Epithelial cell of prostate (primary cell): ENCODE data around the gene ST7.
A peak's percentile ranks its signal among the peaks of the same experiment; 100 is the strongest.
"Not testable (repeated sequence)": the region's sequence is repeated elsewhere in the genome, so short reads cannot be mapped to it uniquely, and the experiment has no call there.

Experiments
- DNase-seq: peaks from one replicate; pipeline ENCODE4 v3.0.0-alpha.2; 2011; ENCODE audit warnings: low read depth, low spot score
- H3K27ac ChIP-seq: fragments of 450-650 bp; 2 replicates; pipeline ENCODE4 v1.5.1; 2017; ENCODE audit warnings: mild to moderate bottlenecking

Gene ST7

DNA sequence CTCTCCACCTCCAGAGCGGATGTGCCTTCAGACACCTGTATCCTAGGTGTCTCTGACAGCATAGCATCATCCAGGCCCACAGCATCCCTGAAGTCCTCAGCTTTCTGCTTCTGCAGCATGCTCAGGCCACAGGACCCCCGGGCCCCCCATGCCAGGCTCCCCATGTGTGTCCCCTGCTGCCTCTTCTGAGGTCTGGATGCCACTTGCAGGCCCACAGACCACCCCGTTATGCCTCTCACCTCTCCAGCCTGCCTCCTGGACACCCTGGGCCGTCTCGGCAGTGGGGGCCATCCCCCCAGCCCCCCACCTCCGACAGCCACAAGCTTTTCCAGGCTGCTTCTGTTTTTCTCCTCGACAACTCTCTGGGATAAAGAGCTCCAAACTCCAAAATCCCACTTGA, 285.2 kb downstream of the ST7 start:
- DNase-seq, result no peak

DNA sequence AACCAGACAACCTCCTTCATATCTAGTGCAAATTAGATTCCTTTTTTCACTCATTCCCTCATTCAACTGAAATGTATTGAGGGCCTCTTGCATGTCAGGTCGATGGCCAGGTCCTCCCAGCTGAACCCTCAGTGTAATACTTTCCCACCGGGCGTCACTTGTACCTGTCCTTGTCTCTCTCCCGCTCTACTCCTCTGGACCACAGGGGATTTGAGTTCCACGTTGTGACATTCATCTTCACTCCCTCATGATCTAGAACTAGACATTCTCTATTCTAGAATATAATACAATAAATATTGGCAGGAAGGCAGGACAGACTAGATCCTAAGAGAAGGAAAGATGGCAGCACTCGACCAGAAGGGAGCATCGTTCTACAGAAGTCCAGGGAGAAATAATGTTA, 285.6 kb downstream of the ST7 start:
- no peak overlapping the region for H3K27ac ChIP-seq
- no peak for DNase-seq

More for the DNA sequence above, 285.2 kb downstream of the ST7 start:
- no peak overlapping the region for H3K27ac ChIP-seq

DNA sequence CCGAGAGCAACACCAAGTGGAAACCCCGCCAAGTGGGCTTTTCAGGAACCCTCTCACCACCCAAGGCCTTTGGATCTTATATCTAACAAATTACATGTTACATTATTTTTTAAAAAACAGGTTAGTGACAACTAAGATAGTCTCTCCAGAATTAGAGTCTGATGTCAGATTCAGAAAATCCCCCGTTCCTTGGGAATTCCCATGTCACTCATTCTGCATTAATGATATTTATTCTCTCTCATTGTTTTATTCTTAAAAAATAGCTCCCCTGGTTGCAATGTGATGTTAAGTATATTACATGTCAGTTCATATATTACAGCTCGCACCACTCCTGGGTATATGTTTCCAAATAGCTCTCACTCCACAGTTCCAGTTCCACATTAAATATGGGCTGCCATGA, 287.8 kb downstream of the ST7 start:
- DNase-seq, result no peak
- no peak overlapping the region for H3K27ac ChIP-seq

DNA sequence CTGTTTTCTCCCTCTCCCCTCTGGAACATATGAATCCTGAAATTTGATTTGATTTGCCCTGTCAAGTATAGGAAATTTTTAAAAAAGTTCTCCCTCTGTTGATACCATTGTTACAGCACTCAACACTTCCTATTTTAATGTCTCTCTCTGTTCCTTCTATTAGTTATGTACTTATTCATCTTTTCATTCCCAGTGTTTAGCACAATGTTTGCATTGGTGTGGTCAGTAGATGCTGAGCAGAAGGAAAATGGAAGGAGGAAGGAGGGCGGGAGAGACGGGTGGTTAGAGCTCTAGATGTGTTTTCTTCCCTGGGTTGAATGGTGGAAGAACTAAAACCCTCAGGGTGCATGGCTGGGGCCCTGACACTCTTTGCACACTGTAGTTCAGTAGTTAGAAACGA, 290.1 kb downstream of the ST7 start:
- no peak overlapping the region for H3K27ac ChIP-seq
- DNase-seq, result no peak

DNA sequence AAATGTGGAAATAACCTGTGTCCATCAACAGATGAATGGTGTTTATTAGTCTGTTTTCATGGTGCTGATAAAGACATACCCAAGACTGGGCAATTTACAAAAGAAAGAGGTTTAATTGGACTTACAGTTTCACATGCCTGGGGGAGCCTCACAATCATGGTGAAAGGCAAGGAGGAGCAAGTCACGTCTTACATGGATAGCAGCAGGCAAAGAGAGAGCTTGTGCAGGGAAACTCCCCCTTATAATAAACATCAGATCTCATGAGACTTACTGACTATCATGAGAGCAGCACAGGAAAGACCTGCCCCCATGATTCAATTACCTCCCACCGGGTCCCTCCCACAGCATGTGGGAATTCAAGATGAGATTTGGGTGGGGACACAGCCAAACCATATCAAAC, 292.4 kb downstream of the ST7 start:
- not testable (repeated sequence) for H3K27ac ChIP-seq, DNase-seq

DNA sequence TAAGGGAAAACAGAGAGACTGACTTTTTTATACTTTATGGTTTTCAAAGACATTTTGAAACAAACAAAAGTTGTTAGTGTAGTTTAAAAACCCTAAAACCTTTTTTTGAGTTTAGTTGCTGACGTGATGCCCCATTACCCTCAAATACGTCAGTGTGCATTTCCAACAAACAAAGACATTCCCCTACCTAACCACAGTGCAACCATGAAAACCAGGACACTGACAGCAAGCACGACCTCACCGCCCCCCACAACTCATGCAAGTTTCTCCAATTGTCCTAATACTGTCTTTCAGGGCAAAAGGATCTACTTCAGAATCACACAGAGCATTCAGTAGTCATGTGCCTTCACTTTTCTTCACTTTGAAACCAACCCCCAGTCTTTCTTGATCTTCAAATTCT, 294.5 kb downstream of the ST7 start:
- no peak overlapping the region for H3K27ac ChIP-seq
- no peak for DNase-seq

DNA sequence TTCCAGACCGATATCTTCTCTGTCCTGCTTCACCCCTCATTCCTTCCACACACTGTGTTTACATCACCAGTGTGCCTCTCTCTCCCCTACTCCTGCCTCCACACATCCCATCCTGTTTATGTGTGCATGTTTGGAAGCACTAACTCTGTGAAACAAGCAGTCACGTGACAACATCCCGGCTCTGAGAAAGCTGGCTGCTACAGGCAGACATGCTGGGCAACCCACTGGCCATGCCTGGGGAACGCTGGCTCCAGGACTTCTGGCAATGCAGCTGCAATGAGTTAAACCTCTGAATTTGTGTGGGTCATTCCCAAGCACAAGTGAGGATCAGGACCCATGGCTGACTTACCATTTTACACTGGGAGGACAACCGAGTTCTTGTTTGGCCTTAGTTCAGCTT, 295.5 kb downstream of the ST7 start:
- DNase-seq, result no peak
- no peak overlapping the region for H3K27ac ChIP-seq

DNA sequence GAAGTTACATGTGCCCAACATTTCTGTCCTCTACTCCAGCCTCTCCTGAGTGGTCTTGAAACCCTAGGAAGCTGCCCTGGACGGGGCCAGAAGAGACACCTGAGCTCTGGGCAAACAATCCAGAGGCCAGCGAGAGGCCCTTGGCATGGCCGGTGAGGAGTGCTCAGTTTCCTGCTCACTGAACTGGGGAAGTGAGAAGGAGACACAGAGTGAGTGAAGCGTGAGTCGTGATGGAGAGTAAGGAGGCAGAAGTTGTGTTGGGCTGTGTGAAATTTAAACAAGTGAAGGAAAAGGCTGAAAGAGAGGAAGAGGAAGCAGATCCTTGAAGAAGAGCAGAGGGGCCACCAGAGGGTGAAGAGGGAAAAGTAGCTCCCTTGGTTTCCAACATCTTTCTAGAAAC, 296.4 kb downstream of the ST7 start:
- no peak overlapping the region for H3K27ac ChIP-seq
- no peak for DNase-seq

DNA sequence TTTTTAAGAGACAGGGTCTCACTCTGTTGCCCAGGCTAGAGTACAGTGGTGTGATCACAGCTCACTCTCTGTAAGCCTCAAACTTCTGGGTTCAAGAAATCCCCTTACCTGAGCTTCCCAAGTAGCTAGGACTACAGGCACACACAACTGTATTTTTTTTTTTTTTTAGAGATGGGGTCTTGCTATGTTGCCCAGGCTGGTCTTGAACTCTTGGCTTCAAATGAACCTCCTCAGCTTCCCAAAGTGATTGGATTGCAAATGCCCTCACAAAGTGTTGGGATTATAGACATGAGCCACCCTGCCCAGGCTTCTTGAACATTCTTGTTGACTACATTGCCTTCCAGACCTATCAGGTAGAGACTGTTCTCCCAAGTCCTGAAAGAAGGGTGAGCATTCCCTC, 296.9 kb downstream of the ST7 start:
- no peak for DNase-seq
- H3K27ac ChIP-seq, result no peak overlapping the region

DNA sequence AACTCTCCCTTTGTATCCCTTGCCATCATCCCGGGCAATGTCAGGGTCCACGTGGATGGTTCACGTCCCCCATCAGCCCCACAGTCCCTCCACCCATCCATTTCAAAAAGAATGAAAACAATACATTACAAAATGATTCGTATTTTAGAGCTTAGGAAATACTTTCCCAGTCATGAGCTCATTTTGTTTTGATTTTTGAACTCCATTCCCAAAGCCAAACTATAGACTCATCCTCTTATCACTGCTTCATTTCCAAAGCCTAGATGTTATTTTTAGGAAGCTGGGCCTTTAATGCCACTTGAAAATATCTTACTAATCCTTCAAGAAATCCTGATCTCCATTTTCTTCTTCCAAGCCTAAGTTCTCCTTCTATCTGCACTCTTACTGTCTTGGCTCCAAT, 297.5 kb downstream of the ST7 start:
- DNase-seq, result no peak
- H3K27ac ChIP-seq, result no peak overlapping the region

DNA sequence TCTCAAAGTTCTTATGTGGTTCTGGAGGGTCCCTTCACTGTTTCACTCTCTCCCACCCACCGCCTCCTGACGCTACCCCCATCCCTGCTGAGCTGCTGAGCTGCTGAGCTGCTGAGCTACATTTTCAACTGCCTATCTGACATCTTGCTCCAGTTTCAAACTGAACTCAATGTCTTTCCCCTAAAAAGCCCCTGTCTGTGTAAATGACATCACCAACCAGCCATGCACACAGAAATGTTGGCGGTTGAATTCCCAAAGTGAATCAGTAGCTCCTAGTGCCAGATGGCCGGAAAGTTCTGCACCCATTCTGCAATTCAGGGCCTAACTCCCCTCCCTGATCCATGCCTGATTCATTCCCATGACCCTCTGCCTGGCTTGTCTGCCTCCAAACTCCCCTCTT, 298.4 kb downstream of the ST7 start:
- no peak for DNase-seq
- H3K27ac ChIP-seq, result no peak overlapping the region

DNA sequence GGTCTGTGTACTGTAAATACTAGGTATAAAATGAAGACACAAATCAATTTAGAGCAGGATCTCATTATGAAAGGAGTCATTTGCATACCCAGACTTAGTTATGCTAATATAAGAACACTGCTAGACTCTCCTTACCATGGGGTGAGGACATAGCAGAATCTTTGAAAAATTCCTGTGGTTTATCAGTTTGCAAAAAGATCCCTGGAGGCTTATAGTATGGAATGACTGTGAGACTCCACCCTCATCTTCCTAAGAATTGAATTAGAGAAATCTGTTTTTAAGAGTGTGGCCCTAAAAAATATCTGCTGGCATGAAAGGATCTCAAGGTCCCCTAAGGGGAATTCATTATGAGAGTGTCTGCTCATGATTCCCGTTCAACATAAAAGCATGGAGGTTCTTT, 306.3 kb downstream of the ST7 start:
- no peak for DNase-seq
- no peak overlapping the region for H3K27ac ChIP-seq

DNA sequence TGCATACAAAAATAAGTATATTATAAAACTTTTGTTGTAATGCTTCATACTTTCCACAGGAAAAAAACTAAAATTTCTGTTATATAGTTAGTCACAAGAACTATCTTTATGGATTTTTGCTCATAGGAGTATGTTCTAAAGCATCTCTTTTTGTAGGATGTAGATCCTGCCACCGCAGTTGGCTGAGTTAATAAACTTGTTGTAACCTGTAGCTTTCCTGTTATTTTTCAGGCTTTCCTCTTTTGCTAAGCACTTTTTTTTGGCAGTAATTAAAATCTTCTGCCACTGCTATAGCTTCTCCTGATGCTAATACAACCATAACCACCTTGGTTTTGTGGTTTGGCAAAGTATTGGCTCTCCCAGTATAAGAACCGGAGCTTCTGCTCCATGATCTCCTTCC, 309.2 kb downstream of the ST7 start:
- no peak for DNase-seq
- H3K27ac ChIP-seq, result no peak overlapping the region

DNA sequence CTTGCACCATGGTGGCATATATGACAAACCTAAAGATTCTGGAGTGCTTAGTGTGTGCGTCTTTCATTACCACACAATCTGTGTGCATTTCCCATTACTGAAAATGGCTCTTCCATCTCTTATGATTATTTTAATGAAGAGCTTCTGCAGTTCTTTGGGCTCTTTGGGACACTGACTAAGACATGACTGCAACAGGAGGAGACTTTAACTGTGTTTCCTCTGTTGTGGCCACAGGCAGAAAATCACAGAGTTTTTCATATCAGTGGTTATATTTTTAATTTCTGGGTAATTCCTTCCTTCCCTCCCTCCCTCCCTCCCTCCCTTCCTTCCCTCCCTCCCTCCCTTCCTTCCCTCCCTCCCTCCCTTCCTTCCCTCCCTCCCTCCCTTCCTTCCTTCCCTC, 311.4 kb downstream of the ST7 start:
- no peak overlapping the region for H3K27ac ChIP-seq
- no peak for DNase-seq

DNA sequence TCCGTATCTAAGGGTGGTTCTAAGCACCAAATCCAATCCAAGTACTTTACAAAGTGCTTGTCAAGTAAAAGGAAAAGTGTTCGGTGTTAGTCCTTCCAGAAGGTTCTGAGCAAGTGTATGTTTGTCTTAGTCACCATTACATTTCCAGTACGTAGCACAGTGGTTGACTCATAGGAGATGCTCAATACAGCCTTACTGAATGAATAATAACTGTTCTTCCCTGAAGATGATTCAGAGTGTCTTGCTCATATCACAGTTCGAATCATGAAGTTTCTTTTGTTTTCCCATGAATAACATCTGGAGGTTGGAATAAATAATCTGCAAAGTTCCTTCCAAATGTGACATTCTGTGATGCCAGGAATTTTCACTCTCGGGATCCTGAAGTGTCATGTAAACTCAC, 316.1 kb downstream of the ST7 start:
- peak; percentile 95 for DNase-seq
- H3K27ac ChIP-seq, result peak overlapping the region; percentile 87

DNA sequence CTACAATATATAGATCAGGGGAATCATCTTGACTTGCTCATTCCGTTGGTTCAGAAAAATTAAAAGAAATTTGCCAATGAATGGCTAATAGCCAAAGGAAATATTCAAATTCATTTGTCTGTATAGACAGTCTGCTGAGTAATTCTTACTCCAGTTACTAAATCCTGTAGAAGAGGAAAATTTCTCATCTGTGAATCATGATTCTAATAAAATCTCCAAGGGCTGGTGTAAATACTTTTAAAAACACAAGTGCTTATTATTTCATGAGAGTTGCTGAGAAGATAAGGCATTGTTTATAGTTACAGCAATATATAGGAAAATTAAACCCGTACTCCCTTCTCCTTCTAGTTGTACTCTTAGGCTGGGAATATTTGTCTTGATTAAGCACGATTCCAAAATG, 316.6 kb downstream of the ST7 start:
- H3K27ac ChIP-seq, result peak overlapping the region; percentile 87
- peak; percentile 37 for DNase-seq

DNA sequence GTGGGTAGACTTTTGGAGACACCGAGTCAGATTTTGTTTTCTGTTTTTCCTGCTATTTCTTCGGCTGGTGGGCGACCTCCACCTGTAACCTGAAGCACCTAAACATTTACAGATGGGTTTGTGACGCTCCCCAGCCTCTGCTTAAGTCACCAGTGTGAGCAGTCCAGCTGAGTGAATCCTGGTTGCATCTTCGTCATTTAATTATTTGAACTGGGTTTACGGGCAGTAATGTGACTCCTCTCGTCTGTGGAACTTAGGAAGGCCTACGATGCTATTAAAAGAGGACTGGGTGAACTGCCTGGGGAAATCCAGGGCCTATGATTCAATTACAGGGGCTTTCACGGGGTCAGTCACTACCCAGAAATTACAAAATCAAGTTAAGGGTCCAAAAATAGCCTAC, 317.1 kb downstream of the ST7 start:
- H3K27ac ChIP-seq, result peak overlapping the region; percentile 87

DNA sequence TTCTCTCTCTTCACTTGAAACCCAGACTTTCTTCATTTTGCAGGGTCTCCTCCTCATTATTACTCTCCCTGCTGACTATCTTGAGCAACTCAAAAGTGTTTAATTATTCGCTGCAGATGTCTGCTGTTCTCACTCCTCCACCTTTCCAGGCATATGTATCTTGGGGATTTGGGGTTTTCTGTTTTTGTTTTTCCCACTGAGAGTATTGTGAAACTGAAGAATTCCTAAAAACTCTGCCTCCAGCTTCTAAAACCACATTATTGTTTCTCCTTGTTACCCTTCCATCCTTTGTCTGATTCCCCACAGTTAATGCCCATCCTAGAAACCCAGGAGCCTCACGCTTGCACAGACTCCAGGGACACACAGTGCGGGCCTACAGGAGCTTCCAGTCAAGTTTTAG, 318.3 kb downstream of the ST7 start:
- H3K27ac ChIP-seq, result no peak overlapping the region
- no peak for DNase-seq

More for the DNA sequence above, 317.1 kb downstream of the ST7 start:
- DNase-seq, result no peak

DNA sequence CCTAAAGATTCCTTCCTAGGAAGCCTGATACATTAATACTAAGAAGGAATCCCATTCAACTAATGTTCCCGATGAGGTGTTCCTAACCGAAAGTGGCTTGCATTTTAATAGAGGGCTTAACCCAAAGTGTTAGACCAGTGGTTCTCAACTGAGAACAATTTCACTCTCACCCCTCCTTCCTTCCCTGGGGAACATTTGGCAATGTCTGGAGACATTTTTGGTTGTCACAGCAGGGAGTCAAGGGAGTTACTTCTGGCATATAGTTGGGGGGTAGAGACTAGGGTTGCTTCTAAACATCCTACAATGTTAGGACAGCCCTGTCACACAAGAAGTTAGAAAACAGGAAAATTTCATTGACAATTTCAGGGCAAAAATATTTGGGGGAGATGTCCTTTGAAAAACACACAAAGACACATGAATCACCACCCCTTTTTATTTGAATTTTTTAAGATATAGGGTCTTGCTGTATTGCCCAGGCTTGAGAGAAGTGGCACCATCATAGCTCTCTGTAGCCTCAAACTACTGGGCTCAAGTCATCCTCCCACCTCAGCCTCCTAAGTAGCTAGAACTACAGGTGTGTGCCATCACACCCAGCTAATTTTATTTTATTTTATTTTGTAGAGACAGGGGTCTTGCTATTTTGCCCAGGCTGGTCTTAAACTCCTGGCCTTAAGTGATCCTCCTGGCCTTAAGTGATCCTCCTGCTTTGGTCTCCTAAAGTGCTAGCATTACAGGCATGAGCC, 318.9 kb downstream of the ST7 start:
- H3K27ac ChIP-seq, result no peak overlapping the region

DNA sequence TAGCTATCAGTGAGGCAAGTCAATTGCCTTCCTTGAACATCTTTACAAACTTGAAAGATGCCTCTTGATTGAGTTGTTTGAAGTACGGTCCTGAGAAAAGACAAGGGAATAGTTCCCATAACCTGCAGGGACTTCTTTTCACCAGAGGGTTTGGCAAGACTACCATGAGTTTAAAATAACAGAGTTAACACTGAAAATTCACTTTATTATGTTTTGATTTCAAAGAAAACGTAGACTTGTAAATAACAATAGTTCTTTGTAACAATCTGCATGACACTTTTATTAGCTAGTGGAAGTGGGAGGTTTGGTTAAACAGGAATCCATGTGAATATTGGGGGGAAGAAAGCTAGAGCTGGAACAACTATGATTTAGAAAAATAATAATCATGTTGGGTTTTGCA, 320.0 kb downstream of the ST7 start:
- no peak for DNase-seq
- no peak overlapping the region for H3K27ac ChIP-seq

More for the DNA sequence above, 318.9 kb downstream of the ST7 start:
- no peak for DNase-seq

DNA sequence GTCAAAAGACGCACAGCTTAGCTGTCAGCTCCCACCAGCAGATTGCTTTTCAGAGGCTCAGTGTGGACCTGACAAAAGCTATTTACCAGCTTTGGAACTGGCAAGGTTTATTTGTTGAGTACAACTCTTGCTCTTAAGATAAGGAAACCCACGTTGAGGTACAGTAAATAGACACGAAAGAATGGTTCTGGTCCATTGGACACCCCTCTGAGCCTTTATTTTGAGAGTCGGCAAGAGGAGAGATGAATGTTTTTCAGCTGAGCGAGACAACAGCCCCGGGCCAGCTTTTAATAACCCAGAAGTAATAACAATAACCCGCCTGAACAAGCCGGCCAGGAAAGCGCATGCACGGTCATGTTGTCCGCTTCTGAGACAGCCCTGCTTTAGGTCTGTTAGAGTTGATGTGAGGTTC, 320.5 kb downstream of the ST7 start:
- DNase-seq, result peak; percentile 51
- H3K27ac ChIP-seq, result peak overlapping the region; percentile 34

DNA sequence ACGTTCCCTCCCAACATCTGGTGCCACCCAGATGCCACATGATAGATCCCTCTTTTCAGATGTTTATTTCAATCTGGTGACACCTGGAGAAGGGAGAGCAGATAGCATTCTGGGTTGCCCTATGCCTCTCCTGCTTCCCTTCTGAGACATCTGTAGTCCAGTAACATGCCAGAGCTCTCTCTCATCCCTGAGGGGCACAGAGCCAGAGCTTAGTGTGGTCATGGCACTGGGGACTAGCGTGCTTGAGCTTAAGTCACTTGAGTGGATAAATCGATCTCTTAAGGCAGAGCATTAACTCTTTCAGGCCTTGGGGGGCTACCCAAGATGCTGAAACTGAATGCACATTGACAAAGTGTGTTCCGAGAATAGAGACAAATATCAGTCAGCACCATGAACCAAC, 321.6 kb downstream of the ST7 start:
- no peak for DNase-seq
- no peak overlapping the region for H3K27ac ChIP-seq

DNA sequence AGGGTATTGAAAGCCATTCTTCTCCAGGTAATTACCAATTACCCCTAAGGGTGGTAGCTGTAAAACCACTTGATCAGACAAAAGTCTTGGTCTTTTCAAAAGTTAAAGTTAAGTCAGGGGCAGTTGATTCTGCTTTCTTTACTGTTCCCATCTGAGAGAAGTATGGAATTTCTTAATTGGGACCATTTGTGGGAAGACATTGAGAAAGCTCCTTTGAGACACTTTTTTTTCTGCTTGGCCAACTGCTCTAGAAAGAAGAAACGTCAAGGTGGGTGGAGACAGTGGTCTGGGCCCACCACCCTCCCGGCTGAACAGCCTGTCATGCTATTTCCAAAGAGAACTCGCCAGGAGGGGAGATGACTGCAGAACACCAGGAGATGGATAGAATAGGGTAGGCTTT, 324.3 kb downstream of the ST7 start:
- no peak for DNase-seq
- H3K27ac ChIP-seq, result no peak overlapping the region
